C4-2B (cell line): ENCODE data around the gene ASB18.
"Not testable (repeated sequence)": the region's sequence is repeated elsewhere in the genome, so short reads cannot be mapped to it uniquely, and the experiment has no call there.

ENCODE experiments used
- H3K27ac ChIP-seq: fragments of 450-650 bp; 2 replicates; pipeline ENCODE4 v1.5.1; 2017
- ZFX ChIP-seq: fragments of 450-650 bp; IDR thresholded peaks from 2 replicates; pipeline ENCODE4 v1.6.1; 2017
- TF ChIP-seq, protein P1 (sequence below): fragments of 450-650 bp; conservative IDR thresholded peaks from 2 replicates; pipeline ENCODE4 v1.5.1; 2017; ENCODE audit warnings: mild to moderate bottlenecking

The ASB18 gene

GRCh38 chr2:236293241-236293810 lies 29.1 kb upstream of the ASB18 start:
- H3K27ac ChIP-seq: no peak overlapping the region
- no peak for TF ChIP-seq ZFX
- TF ChIP-seq, protein P1, sequence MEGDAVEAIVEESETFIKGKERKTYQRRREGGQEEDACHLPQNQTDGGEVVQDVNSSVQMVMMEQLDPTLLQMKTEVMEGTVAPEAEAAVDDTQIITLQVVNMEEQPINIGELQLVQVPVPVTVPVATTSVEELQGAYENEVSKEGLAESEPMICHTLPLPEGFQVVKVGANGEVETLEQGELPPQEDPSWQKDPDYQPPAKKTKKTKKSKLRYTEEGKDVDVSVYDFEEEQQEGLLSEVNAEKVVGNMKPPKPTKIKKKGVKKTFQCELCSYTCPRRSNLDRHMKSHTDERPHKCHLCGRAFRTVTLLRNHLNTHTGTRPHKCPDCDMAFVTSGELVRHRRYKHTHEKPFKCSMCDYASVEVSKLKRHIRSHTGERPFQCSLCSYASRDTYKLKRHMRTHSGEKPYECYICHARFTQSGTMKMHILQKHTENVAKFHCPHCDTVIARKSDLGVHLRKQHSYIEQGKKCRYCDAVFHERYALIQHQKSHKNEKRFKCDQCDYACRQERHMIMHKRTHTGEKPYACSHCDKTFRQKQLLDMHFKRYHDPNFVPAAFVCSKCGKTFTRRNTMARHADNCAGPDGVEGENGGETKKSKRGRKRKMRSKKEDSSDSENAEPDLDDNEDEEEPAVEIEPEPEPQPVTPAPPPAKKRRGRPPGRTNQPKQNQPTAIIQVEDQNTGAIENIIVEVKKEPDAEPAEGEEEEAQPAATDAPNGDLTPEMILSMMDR: no peak

DNA sequence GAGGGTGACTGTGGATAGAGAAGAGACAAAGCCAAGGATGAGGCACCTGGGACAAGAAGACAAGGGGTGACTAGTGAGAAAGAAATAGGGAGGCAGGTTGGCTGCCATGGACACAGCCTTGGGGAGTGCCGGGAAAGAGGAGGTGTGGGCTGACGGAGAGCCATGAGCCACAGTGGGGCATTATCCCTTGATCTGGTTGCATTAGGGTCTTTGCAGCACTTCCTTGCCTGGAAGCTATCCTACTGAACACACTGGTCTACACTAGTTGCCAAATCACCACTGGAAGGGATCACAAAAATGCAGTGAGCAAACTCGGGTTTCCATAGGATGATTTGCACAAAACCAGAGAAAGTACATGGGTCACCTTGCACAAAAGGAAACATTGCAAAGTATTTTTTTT lies 27.7 kb upstream of the ASB18 start:
- no peak overlapping the region for H3K27ac ChIP-seq
- TF ChIP-seq, protein P1: no peak

GRCh38 chr2:236291476-236291875 lies 27.3 kb upstream of the ASB18 start:
- H3K27ac ChIP-seq: no peak overlapping the region
- TF ChIP-seq, protein P1: no peak
- TF ChIP-seq ZFX: no peak

DNA sequence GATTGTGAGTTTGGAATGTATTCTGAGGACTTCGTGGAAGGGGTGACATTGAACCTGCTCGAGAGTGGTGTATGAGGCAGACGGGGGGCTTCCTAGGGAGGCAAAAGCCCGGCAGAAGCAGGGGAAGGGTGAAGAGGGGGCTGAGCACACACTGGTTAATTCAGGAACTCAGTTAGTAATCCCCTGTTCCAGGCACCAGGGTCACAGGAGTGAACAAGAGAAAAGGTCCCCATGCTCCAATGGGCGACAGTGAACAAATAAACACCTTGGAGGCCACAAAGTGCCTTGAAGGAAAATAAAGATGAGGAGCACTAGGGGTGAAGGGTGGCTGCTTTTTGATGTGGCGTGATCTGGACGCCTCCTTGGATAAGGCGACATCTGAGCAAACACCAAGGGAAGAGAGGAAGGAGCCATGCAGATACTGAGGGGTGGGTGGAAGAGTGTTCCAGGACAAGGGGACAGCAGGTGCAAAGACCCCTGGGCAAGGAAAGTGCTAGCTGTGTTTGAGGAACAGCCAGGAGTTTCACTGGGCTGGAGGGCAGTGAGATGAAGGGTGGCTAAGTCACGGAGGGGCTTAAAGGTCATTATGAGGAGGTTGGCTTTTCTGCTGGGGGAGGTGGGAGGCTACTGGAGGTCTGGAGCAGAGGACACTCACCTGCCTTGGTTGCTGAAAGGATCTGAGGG lies 26.7 kb upstream of the ASB18 start:
- TF ChIP-seq, protein P1: no peak
- no peak for TF ChIP-seq ZFX

GRCh38 chr2:236289766-236290462 lies 25.7 kb upstream of the ASB18 start:
- H3K27ac ChIP-seq: no peak overlapping the region
- TF ChIP-seq, protein P1: no peak
- no peak for TF ChIP-seq ZFX

More for the DNA sequence above, 26.7 kb upstream of the ASB18 start:
- H3K27ac ChIP-seq: no peak overlapping the region

GRCh38 chr2:236288373-236288772 lies 24.2 kb upstream of the ASB18 start:
- not testable (repeated sequence) for H3K27ac ChIP-seq

DNA sequence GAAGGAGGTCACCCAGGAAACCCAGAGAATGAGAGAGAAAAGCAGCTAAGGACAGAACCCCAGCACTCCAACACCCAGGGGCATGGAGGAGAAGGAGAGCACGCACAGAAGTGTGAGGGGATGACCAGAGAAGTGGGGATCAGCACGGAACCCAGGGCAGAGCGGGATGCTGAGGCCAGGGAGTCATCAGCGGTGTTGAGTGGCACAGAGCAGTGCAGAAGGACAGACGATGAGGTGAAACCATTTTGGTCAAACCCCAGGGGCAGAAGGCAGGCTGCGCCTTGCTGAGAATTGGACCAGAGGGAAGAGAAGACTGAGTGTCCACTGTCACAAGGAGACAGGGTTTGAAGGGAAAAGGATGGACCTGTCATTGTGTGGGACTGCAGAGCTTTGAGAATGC lies 23.4 kb upstream of the ASB18 start:
- TF ChIP-seq, protein P1: no peak
- TF ChIP-seq ZFX: no peak
- H3K27ac ChIP-seq: no peak overlapping the region
